Gastroesophageal sphincter (tissue), 3 donors: ENCODE data around the gene SH3GL3.

ENCODE experiments used
- CTCF ChIP-seq, 4 experiments: fragments of 200-600 bp in 2 of 4; fragments of 450-650 bp in 2 of 4; sonication (generic) in 1 of 4; IDR thresholded peaks; one replicate each; pipeline ENCODE4 v1.5.1; 2017 to 2019; ENCODE audit warnings: antibody characterized with exemption in 4 of 4, mild to moderate bottlenecking in 2 of 4, moderate library complexity in 2 of 4
- EP300 ChIP-seq: sonication (generic); formaldehyde crosslinking; IDR thresholded peaks from one replicate; pipeline ENCODE4 v1.6.1; 2017; ENCODE audit warnings: antibody characterized with exemption, mild to moderate bottlenecking
- POLR2A ChIP-seq, 2 donors: fragments of 450-650 bp; IDR thresholded peaks; one replicate each; pipeline ENCODE4 v1.6.1; 2017; ENCODE audit warnings: antibody characterized with exemption in 2 of 2, mild to moderate bottlenecking in 2 of 2, moderate library complexity in 1 of 2
- POLR2AphosphoS5 ChIP-seq: sonication (generic); formaldehyde crosslinking; IDR thresholded peaks from one replicate; pipeline ENCODE4 v1.6.1; 2017; ENCODE audit warnings: antibody characterized with exemption

DNA sequence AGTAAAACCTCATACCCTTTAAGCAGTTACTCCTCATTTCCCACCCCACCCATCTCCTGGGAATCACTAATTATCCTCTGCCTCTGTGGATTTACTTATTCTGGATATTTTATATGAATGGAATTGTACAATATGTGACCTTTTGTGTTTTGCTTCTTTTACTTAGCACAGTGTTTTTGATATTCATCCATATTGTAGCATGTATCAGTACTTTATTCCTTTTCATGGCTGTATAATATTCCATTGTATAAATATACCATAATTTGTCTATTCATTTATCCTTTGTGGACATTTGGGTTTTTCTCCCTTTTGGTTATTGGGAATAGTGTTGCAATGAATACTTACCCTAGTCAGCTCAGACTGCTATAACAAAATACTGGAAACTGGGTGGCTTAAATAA lies 39.2 kb downstream of the SH3GL3 start:
- TF ChIP-seq CTCF (IDR thresholded peaks at IDR 0.05) (no peak), POLR2AphosphoS5 (no peak), POLR2A (IDR thresholded peaks at IDR 0.05) (no peak), EP300 (no peak)
